ENCODE results near the gene FLT3LG. TPM values are rescaled to one million over a fixed set of nuclear protein-coding genes. Genes with fewer than 3 reads are reported as not detected.
A peak's percentile ranks its signal among the peaks of the same experiment; 100 is the strongest.

FLT3LG gene
- total RNA-seq, 2 donors from 2014 or later, result 4.7 to 5.6 TPM

DNA sequence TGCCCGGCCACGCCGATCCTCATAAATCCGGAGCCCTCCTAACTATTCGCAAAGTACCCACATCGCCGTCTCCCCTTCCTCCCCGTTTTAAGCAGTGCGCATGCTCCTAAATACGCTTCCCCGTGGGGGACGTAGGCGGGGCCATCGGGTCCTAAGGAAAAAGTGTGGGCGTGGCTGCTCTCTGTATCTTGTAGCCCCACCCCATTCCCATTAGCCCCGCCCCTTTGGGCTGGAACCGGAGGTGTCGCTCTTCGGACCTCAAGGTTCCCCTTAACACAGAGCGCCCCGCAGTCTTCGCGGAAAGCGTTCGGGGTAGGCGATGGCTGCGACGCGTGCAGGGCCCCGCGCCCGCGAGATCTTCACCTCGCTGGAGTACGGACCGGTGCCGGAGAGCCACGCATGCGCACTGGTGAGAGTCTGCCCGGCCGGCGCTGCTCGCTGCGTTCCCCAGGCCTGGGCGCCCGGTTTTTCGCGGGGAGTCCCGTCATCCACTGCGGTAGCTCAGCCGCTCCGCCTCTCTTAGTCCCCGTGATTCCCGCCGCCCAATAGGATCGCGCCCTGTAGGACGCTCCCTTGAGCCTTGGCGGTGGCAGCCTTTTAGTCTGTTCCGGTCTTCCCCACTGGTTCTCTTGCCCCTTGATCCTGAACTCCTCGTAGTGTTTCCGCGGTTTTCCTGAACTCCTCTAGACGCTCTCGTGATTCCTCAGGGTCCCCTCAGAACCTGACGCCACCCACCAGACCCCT lies 20.8 kb upstream of the FLT3LG start, which contains the start of gene ALDH16A1:
Gene ALDH16A1, plus strand, starts transcription at position 213 of the 744 bp plus-strand sequence. Its CDS starts 107 bp downstream, at position 320.
- Histone ChIP-seq H3K27me3 (replicated peaks; ENCODE audit: insufficient read depth) (no peaks in the 10 kb centered on the region), H3K9me3 (no peaks in the 10 kb centered on the region), H3K36me3 (no peaks in the 10 kb centered on the region), H3K27ac (peak within 1 kb of the TSS; percentile 94 to 97), H3K4me1 (ENCODE audit: control insufficient read depth in 1 of 2, low read depth in 2 of 2) (peaks cover 8 to 9% of the 10 kb centered on the region in 2 donors), H3K4me3 (peak within 1 kb of the TSS; percentile 73)
- DNase-seq (ENCODE audit: low spot score) (peak; percentile 97), ATAC-seq (ENCODE audit: insufficient number of reproducible peaks, low FRiP score, low read depth) (peak; percentile 78)
- TF ChIP-seq, protein P1, sequence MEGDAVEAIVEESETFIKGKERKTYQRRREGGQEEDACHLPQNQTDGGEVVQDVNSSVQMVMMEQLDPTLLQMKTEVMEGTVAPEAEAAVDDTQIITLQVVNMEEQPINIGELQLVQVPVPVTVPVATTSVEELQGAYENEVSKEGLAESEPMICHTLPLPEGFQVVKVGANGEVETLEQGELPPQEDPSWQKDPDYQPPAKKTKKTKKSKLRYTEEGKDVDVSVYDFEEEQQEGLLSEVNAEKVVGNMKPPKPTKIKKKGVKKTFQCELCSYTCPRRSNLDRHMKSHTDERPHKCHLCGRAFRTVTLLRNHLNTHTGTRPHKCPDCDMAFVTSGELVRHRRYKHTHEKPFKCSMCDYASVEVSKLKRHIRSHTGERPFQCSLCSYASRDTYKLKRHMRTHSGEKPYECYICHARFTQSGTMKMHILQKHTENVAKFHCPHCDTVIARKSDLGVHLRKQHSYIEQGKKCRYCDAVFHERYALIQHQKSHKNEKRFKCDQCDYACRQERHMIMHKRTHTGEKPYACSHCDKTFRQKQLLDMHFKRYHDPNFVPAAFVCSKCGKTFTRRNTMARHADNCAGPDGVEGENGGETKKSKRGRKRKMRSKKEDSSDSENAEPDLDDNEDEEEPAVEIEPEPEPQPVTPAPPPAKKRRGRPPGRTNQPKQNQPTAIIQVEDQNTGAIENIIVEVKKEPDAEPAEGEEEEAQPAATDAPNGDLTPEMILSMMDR (IDR thresholded peaks at IDR 0.05), result no peak

DNA sequence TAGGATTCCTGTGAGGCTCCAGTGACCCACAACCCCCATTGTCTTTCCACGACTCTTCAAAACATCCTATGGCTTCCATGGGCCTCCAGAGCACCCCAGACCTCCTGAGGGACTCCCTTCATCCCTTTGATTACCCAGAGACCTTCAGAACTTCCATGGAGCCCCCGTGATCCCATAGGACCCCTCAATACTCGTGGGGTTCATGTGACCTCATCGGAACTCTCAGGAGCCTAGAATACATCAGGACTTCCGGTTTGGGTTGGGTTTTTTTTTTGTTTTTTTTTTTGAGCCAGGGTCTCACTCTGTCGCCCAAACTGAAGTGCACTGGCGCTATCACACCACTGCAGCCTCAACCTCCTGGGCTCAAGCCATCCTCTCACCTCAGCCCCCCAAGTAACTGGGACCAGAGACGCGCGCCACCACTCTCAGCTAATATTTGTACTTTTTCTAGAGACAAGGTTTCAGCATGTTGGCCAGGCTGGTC lies 20.2 kb upstream of the FLT3LG start:
- ATAC-seq (ENCODE audit: insufficient number of reproducible peaks, low FRiP score, low read depth) (no peak), DNase-seq (ENCODE audit: low spot score) (no peak)
- peaks cover 8 to 9% of the 10 kb centered on the region in 2 donors for H3K4me1 ChIP-seq (ENCODE audit: control insufficient read depth in 1 of 2, low read depth in 2 of 2)
- no peaks in the 10 kb centered on the region for H3K27me3 ChIP-seq (replicated peaks; ENCODE audit: insufficient read depth)
- H3K27ac ChIP-seq, result peak overlapping the region; percentile 94 to 97
- no peaks in the 10 kb centered on the region for H3K9me3 ChIP-seq
- TF ChIP-seq, protein P1 (IDR thresholded peaks at IDR 0.05), result no peak
- H3K4me3 ChIP-seq, result peak overlapping the region; percentile 73
- H3K36me3 ChIP-seq, result no peaks in the 10 kb centered on the region

DNA sequence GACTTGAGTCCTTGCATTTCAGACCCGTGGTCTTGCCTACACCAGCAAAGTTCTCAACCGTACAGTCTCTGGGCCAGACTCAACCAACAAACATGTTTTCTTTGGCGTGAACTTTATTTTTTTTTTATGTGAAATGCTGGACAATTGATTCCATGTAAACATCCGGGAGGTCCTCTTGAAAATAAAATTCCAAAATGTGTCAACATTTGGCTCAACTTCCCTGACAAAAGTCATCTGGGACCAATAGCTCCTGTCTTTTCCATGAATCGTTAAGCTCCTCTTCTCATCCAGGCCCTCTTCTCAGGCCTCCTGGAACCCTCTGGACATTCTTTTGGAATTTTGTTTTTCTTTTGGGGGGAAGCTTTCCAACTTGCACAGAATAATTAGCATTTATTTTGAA lies 18.2 kb upstream of the FLT3LG start:
- Histone ChIP-seq H3K9me3 (no peaks in the 10 kb centered on the region), H3K36me3 (peaks cover 11% of the 10 kb centered on the region), H3K27me3 (replicated peaks; ENCODE audit: insufficient read depth) (no peaks in the 10 kb centered on the region), H3K4me1 (ENCODE audit: control insufficient read depth in 1 of 2, low read depth in 2 of 2) (peaks cover 6 to 8% of the 10 kb centered on the region in 2 donors), H3K4me3 (no peak overlapping the region), H3K27ac (no peak overlapping the region)
- DNase-seq (ENCODE audit: low spot score), result no peak
- TF ChIP-seq, protein P1 (IDR thresholded peaks at IDR 0.05), result no peak
- ATAC-seq (ENCODE audit: insufficient number of reproducible peaks, low FRiP score, low read depth), result no peak

DNA sequence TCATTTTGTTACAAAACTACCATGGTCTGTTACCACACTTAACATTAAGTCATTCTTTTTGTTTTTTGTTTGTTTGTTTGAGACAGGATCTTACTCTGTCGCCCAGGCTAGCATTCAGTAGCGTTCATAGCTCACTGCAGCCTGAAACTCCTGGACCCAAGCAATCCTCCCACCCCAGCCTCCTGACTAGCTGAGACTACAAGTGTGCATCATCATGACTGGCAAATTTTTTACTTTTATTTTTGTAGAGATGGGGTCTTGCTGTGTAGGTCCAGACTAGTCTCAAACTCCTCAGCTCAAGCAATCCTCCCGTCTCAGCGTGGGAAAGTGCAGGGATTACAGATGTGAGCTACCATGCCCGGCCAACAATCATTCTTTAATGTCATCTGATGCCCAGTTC lies 17.7 kb upstream of the FLT3LG start:
- no peak overlapping the region for H3K27ac ChIP-seq
- no peak for DNase-seq (ENCODE audit: low spot score)
- H3K27me3 ChIP-seq (replicated peaks; ENCODE audit: insufficient read depth), result no peaks in the 10 kb centered on the region
- no peaks in the 10 kb centered on the region for H3K9me3 ChIP-seq
- H3K4me1 ChIP-seq (ENCODE audit: control insufficient read depth in 1 of 2, low read depth in 2 of 2), result peaks cover 5 to 8% of the 10 kb centered on the region in 2 donors
- TF ChIP-seq, protein P1 (IDR thresholded peaks at IDR 0.05), result no peak
- H3K4me3 ChIP-seq, result no peak overlapping the region
- peaks cover 11% of the 10 kb centered on the region for H3K36me3 ChIP-seq
- no peak for ATAC-seq (ENCODE audit: insufficient number of reproducible peaks, low FRiP score, low read depth)

DNA sequence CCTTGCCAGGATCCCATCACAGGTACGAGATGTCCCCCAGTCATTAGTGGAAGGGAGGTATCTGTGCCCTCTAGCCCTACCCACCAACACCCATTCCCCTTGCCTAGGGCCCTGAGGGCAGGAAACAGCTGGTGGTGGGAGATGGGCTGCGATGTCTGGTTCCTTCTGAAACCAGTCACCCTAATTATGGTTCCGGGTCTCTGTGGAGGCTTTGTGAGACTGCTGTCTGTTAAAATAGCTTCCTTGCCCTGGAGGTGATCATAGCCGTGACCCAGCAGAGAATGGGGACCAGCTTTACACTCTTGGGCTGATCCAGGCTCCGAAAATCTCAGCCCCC lies 15.5 kb upstream of the FLT3LG start:
- H3K36me3 ChIP-seq, result peaks cover 11% of the 10 kb centered on the region
- TF ChIP-seq, protein P1 (IDR thresholded peaks at IDR 0.05), result no peak
- H3K9me3 ChIP-seq, result no peaks in the 10 kb centered on the region
- ATAC-seq (ENCODE audit: insufficient number of reproducible peaks, low FRiP score, low read depth) (no peak), DNase-seq (ENCODE audit: low spot score) (no peak)
- no peak overlapping the region for H3K27ac ChIP-seq
- H3K27me3 ChIP-seq (replicated peaks; ENCODE audit: insufficient read depth), result no peaks in the 10 kb centered on the region
- H3K4me1 ChIP-seq (ENCODE audit: control insufficient read depth in 1 of 2, low read depth in 2 of 2), result peaks cover 5 to 8% of the 10 kb centered on the region in 2 donors
- no peak overlapping the region for H3K4me3 ChIP-seq

All from thoracic aorta (tissue), 2 donors.